HS-5 (cell line): ENCODE results near the gene LIF.
A peak's percentile ranks its signal among the peaks of the same experiment; 100 is the strongest.
"Not testable (repeated sequence)": the region's sequence is repeated elsewhere in the genome, so short reads cannot be mapped to it uniquely, and the experiment has no call there.

ENCODE experiments used
- DNase-seq: peaks from one replicate; pipeline ENCODE4 v3.0.0-alpha.2; 2012; ENCODE audit warnings: low read depth

The LIF gene

DNA sequence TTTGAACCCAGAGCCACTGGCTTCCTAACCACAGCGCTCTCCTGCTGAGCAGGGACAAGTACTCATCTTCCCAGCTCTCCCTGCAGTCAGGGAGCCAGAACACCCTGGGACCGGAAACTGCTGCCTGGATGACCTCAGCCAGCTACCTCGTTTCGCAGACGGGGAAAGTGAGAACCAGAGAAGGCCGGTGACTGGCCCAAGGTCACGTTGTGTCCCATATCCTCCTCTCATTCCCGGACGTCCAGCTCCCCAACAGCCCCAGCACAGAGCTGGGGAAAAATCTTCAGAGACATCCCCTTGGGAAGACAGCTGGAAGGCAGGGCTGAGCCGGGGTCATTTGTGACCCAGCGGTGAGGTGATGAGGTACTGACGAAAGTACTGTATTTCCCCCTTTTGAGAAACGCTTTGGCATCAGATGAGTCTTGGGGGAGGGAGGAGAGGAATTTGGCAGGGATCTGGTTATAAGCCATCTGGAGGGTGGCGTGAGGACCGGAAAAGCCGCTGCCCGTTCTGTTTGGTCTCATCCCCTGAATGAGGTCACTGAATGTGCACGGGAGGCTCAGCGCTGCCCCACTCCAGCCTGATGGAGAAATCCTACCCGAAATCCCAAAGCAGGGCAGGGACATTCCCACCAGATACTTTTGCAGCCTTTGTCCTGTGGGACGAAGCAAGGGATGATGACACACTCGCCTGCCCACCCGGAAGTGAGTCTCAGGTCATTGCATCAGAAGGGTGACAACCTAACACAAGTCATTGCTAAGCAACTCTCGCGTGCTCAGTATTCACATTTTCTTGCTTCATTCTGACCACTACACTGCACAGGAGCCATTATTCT lies 41.1 kb downstream of the LIF start:
- DNase-seq: peak; percentile 97

DNA sequence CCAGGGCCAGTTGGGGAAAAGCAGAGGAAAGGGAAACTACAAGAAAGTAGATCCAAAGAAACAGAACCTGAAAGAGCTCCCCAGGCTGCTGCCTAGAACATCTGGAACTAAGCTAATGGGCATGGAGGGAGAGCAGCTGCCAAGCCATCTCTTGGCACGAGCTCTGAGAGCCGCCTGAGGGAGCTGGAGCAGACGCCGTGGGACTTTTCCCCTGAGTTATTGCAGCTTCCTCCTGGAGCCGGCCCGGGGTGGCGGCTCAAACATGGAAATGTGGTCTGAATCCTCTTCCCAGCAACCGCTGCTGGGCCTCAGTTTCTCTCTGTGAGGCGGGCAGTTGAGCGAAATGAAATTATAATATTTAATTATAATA lies 41.8 kb downstream of the LIF start:
- DNase-seq: no peak

- no peak for DNase-seq
Observed at GRCh38 chr22:30204015-30204741, 42.4 kb downstream of the LIF start.

GRCh38 chr22:30202531-30203006 lies 44.0 kb downstream of the LIF start:
- DNase-seq: no peak

- DNase-seq: no peak
Observed at GRCh38 chr22:30201945-30202344, 44.6 kb downstream of the LIF start.

DNA sequence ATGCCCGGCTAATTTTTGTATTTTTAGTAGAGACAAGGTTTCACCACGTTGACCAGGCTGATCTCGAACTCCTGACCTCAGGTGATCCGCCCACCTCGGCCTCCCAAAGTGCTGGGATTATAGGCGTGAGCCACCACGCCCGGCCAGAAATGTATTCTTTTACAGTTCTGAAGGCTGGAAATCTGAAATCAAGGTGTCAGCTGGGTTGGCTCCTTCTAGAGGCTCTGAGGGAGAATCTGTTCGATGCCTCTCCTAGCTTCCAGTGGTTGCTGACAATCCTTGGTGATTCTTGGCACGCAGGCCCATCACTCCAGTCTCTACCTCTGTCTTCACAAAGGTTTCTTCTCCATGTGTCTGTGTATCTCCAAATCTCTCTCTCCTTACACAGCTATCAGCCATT lies 45.7 kb downstream of the LIF start:
- not testable (repeated sequence) for DNase-seq

- no peak for DNase-seq
Observed at GRCh38 chr22:30198921-30199320, 47.6 kb downstream of the LIF start.

- DNase-seq: no peak
Observed at GRCh38 chr22:30198152-30198825, 48.3 kb downstream of the LIF start.

DNA sequence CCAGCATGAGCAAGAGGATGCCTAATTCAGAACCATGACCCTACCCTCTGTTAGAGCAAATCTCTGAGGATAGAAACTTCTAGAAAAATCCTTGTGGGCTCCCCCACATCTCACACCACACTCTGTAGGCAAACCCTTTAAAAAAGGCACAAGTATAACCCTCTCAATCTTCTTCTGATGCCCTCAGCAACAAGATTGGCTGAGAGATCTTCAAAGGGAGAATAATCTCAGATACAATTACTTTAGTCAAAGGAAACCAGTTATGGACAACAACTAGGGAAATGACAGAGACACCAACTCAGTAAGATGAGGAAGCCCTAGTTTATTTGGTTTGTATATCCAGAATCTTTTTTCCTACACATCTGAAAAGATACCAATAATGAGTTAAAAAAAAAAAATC lies 49.2 kb downstream of the LIF start:
- no peak for DNase-seq

DNA sequence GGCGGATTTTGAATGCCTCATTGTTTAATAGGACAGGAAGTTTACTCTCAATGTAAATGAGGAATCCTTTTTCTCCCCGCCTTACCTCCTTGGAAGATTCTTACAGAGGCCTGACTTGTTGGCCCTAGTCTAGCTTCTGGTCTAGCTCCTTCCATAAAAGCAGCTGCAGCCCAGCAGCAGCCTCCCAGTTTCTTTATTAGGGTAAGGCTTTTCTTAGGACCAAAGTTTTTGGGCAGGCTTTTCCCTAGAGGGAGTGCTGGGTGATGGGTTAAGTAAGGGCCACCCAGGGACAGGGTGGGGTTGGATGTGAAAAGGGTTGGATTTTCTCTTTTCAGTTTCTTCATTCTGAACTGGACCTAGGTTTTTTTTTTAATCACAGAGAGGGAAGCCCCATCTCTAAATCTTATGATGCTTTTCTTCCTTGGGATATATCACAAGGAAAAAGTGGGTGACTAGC lies 49.7 kb downstream of the LIF start:
- DNase-seq: no peak

- peak; percentile 99 for DNase-seq
Observed at GRCh38 chr22:30196141-30196879, 50.2 kb downstream of the LIF start.

- DNase-seq: no peak
Observed at GRCh38 chr22:30195245-30196140, 51.1 kb downstream of the LIF start.

- DNase-seq: no peak
Observed at GRCh38 chr22:30193031-30193775, 53.4 kb downstream of the LIF start.

DNA sequence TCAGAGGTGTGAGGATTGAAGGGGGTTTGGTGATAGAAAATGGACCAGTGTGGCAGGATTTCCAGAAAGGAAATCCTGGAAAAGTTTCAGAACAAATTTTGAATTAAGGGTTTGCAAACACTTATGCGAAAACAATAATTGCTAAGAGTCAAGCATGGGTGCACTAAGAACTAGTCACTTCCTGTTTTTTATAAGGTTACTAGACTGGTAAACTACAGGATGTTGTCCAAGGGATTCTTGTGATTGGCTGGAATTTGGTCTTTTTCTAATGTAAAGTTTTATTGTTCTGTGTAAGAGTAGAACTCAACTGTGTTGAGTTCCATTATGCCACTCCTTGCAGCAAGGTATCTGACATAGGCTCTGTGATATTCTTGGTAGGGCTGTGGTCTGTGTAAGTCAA lies 54.1 kb downstream of the LIF start:
- DNase-seq: no peak

- no peak for DNase-seq
Observed at GRCh38 chr22:30191040-30191701, 55.4 kb downstream of the LIF start.

- no peak for DNase-seq
Observed at GRCh38 chr22:30190574-30190973, 56.0 kb downstream of the LIF start.
